CD14-positive monocyte (primary cell): ENCODE measurements around the gene DCN. TPM values are rescaled to one million over a fixed set of nuclear protein-coding genes. Genes with fewer than 3 reads are reported as not detected.

Experiments
- DNase-seq, 3 donors: peaks; one replicate each; pipeline ENCODE4 v3.0.0-alpha.2; 2011 to 2022
- H2AFZ ChIP-seq: 2 replicates; pipeline ENCODE4 v1.6.0; 2012; ENCODE audit warnings: mild to moderate bottlenecking, low read depth, low read length, inconsistent platforms; ENCODE audit not compliant: insufficient read depth, poor library complexity, severe bottlenecking
- H3K27ac ChIP-seq, 2 donors: 1 replicate in 1 of 2; 2 replicates in 1 of 2; pipeline ENCODE4 v1.5.1; 2012 to 2013; ENCODE audit warnings: low read length in 2 of 2, control low read depth in 1 of 2, inconsistent platforms in 1 of 2, low read depth in 1 of 2, mild to moderate bottlenecking in 1 of 2
- H3K27me3 ChIP-seq, 2 donors: one replicate each; pipeline versions ENCODE4 v1.6.0 to v1.6.1; 2011 to 2013; ENCODE audit warnings: low read length in 2 of 2; ENCODE audit not compliant: control insufficient read depth in 2 of 2, insufficient read depth in 2 of 2
- H3K36me3 ChIP-seq, 2 donors: replicated peaks in 1 of 2; 1 replicate in 1 of 2; 2 replicates in 1 of 2; pipeline versions ENCODE4 v1.5.1 to v1.6.1; 2012 to 2013; ENCODE audit warnings: low read length in 2 of 2, control low read depth in 1 of 2, inconsistent platforms in 1 of 2, mild to moderate bottlenecking in 1 of 2; ENCODE audit not compliant: insufficient read depth in 2 of 2, control insufficient read depth in 1 of 2
- H3K4me1 ChIP-seq, 2 donors: 1 replicate in 1 of 2; 2 replicates in 1 of 2; pipeline versions ENCODE4 v1.5.1 to v1.6.1; 2012 to 2013; ENCODE audit warnings: low read length in 2 of 2, control low read depth in 1 of 2, inconsistent platforms in 1 of 2, mild to moderate bottlenecking in 1 of 2, moderate library complexity in 1 of 2; ENCODE audit not compliant: insufficient read depth in 2 of 2, control insufficient read depth in 1 of 2
- H3K4me2 ChIP-seq: replicated peaks from 2 replicates; pipeline ENCODE3; 2012; ENCODE audit warnings: low read length, moderate library complexity, mild to moderate bottlenecking; ENCODE audit not compliant: poor library complexity, severe bottlenecking; ENCODE audit errors: extremely low read depth
- H3K4me3 ChIP-seq, 3 experiments: fragments of 200-600 bp in 1 of 3; sonication (generic) in 1 of 3; replicated peaks in 1 of 3; 1 replicate in 2 of 3; 2 replicates in 1 of 3; pipeline ENCODE4 v1.5.1; 2011 to 2013; ENCODE audit warnings: low read length in 3 of 3, mild to moderate bottlenecking in 3 of 3, control low read depth in 2 of 3, low read depth in 2 of 3, inconsistent platforms in 1 of 3, moderate library complexity in 1 of 3
- H3K79me2 ChIP-seq: 2 replicates; pipeline ENCODE4 v1.6.0; 2012; ENCODE audit warnings: mild to moderate bottlenecking, control low read depth, inconsistent platforms, low read length, moderate library complexity; ENCODE audit not compliant: insufficient read depth
- H3K9ac ChIP-seq: 2 replicates; pipeline ENCODE4 v1.6.0; 2017; ENCODE audit warnings: low read length, mild to moderate bottlenecking; ENCODE audit not compliant: insufficient read depth, poor library complexity, severe bottlenecking
- H3K9me3 ChIP-seq, 2 donors: replicated peaks in 1 of 2; 1 replicate in 1 of 2; 2 replicates in 1 of 2; pipeline versions ENCODE4 v1.5.1 to v1.6.1; 2012 to 2013; ENCODE audit warnings: low read length in 2 of 2, control low read depth in 1 of 2; ENCODE audit not compliant: control insufficient read depth in 1 of 2, insufficient read depth in 1 of 2
- H4K20me1 ChIP-seq: 2 replicates; pipeline ENCODE4 v1.6.0; 2012; ENCODE audit warnings: mild to moderate bottlenecking, low read length, control low read depth, moderate library complexity; ENCODE audit not compliant: insufficient read depth
- H3K27ac Mint-ChIP-seq, 7 donors: one replicate each; pipeline ENCODE4 v1.8.0; 2020; ENCODE audit warnings: mild to moderate bottlenecking in 7 of 7, mixed read lengths in 7 of 7, moderate library complexity in 6 of 7, inconsistent platforms in 2 of 7
- H3K27me3 Mint-ChIP-seq, 3 donors: one replicate each; pipeline ENCODE4 v1.8.0; 2021 to 2022; ENCODE audit warnings: low read depth in 3 of 3, mild to moderate bottlenecking in 3 of 3, mixed read lengths in 3 of 3, moderate library complexity in 3 of 3, inconsistent platforms in 1 of 3
- H3K36me3 Mint-ChIP-seq, 2 donors: one replicate each; pipeline ENCODE4 v1.8.0; 2020; ENCODE audit warnings: mixed read lengths in 2 of 2, inconsistent platforms in 1 of 2, mild to moderate bottlenecking in 1 of 2
- H3K4me1 Mint-ChIP-seq: one replicate; pipeline ENCODE4 v1.8.0; 2020; ENCODE audit warnings: mild to moderate bottlenecking, mixed read lengths
- H3K4me3 Mint-ChIP-seq, 2 donors: one replicate each; pipeline ENCODE4 v1.8.0; 2020; ENCODE audit warnings: mild to moderate bottlenecking in 2 of 2, mixed read lengths in 2 of 2, moderate library complexity in 1 of 2
- H3K9me3 Mint-ChIP-seq, 7 donors: one replicate each; pipeline ENCODE4 v1.8.0; 2020 to 2022; ENCODE audit warnings: mixed read lengths in 7 of 7, mild to moderate bottlenecking in 6 of 7, moderate library complexity in 6 of 7, inconsistent platforms in 2 of 7
- WGBS: methylation state at CpG from one replicate; pipeline ENCODE4 v1.1.5; 2013; ENCODE audit warnings: missing lambda C conversion rate; ENCODE audit not compliant: insufficient coverage; 5-methylcytosine and 5-hydroxymethylcytosine counted together
- intact Hi-C, 2 donors: fragments of 100-400 bp; cut with micrococcal nuclease; formaldehyde crosslinking; loops; one replicate each; pipeline versions ENCODE4 v1.15.0 to v1.15.1; 2023
- polyA plus RNA-seq, 3 donors: library from polyadenylated mRNA; depleted of rRNA in 1 of 3; unstranded in 2 of 3; stranded (reverse) in 1 of 3; fragments of 300-500 nt in 2 of 3; fragments of >200 nt in 1 of 3; fragmentation: Illumina TruSeq in 2 of 3; gene quantifications; 1 replicate in 2 of 3; 2 replicates in 1 of 3; pipeline ENCODE4 v1.2.3, GENCODE V29; 2012 to 2021
- TF ChIP-seq, protein P1 (sequence below): fragments of 200-600 bp; IDR thresholded peaks from one replicate; pipeline ENCODE4 v1.8.0; 2022; ENCODE audit warnings: antibody characterized with exemption, mild to moderate bottlenecking

The DCN gene
- polyA plus RNA-seq, 3 donors, result not detected

DNA sequence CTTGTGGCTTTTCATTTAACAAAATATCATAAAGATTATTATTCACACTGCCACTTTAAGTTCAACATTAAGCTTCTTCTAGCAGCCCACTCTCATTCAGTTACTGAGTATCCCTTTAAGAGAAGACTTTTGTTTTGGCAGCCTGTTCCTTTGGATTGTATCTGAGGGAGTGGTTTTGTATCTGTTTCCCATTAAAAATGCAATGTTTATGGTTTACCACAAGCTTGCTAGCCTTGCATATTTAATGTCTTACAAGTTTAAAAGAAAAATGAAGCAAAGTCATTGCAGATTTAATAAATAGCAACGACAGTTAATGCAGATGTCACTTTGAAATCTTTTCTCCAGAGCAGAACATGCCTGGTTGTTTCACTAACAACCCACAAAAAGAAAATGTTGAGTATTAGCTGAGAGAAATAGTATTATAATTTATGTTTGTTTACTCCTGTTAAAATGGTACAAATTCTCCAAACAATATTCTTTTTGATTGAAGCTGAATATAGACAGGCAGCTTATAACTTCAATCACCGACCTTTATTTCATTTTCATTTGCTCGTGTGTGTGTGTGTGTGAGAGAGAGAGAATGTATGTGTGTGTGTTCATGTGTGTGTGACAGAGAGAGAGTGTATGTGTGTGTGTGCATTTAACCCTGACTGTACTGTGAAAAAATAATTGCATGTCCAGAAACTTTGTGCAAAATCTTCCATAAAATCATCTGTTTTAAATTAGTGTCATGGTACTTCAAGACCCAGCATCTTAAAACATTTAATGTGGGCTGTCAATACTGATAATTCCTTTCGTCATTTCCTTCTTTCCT is 1.8 kb downstream of the DCN start:
- Mint-ChIP-seq H3K9me3 (peaks cover 0 to 2% (median 0%) of the 10 kb centered on the region in 7 donors), H3K27ac (no peak overlapping the region), H3K36me3 (no peaks in the 10 kb centered on the region), H3K27me3 (peaks cover 0 to 2% (median 0%) of the 10 kb centered on the region in 3 donors), H3K4me1 (no peaks in the 10 kb centered on the region), H3K4me3 (no peak overlapping the region)
- WGBS, result no CpG with 5 or more reads among the region's 4 CpGs
- H3K79me2 ChIP-seq, result no peaks in the 10 kb centered on the region
- no peak for DNase-seq
- no peak overlapping the region for H3K27ac ChIP-seq
- TF ChIP-seq, protein P1, sequence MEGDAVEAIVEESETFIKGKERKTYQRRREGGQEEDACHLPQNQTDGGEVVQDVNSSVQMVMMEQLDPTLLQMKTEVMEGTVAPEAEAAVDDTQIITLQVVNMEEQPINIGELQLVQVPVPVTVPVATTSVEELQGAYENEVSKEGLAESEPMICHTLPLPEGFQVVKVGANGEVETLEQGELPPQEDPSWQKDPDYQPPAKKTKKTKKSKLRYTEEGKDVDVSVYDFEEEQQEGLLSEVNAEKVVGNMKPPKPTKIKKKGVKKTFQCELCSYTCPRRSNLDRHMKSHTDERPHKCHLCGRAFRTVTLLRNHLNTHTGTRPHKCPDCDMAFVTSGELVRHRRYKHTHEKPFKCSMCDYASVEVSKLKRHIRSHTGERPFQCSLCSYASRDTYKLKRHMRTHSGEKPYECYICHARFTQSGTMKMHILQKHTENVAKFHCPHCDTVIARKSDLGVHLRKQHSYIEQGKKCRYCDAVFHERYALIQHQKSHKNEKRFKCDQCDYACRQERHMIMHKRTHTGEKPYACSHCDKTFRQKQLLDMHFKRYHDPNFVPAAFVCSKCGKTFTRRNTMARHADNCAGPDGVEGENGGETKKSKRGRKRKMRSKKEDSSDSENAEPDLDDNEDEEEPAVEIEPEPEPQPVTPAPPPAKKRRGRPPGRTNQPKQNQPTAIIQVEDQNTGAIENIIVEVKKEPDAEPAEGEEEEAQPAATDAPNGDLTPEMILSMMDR, result no peak
- H3K36me3 ChIP-seq, result no peaks in the 10 kb centered on the region
- H3K9ac ChIP-seq, result no peak overlapping the region
- H3K27me3 ChIP-seq, result no peaks in the 10 kb centered on the region
- no peak overlapping the region for H3K4me2 ChIP-seq
- H4K20me1 ChIP-seq, result no peaks in the 10 kb centered on the region
- no peak overlapping the region for H2AFZ ChIP-seq
- intact Hi-C loops, result no loop called here
- no peak overlapping the region for H3K4me3 ChIP-seq
- no peaks in the 10 kb centered on the region for H3K4me1 ChIP-seq
- no peaks in the 10 kb centered on the region for H3K9me3 ChIP-seq

DNA sequence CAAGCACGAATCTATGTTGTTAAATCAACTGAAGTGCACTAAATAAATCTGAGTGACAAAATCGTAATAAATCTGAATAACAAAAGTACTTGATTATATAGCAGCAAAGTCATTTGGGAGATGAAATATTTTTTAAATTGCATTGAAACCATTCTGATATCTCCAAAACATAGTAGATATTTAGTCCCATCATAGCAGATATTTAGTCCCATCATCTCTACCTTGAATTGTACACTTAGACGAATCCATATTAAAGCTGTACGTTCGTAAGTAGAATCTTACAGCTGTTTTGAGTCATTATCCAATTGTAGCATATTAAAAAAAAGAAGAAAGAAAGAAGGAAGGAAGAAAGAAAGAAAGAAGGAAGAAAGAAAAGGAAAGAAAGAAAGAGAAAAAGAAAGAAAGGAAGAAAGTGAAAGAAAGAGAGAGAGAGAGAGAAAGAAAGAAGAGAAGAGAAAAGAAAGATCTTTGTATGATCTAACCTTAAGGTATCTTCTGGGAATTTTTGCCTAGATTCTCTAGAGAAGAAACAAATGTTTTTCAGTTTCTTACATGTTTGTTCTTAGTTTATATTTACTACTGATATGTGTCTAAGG is 2.6 kb downstream of the DCN start:
- Histone ChIP-seq H3K79me2 (no peaks in the 10 kb centered on the region), H3K9me3 (no peaks in the 10 kb centered on the region), H2AFZ (no peak overlapping the region), H3K4me3 (no peak overlapping the region), H3K27me3 (no peaks in the 10 kb centered on the region), H3K36me3 (no peaks in the 10 kb centered on the region), H3K27ac (no peak overlapping the region), H4K20me1 (no peaks in the 10 kb centered on the region), H3K4me2 (no peak overlapping the region), H3K4me1 (no peaks in the 10 kb centered on the region), H3K9ac (no peak overlapping the region)
- no peaks in the 10 kb centered on the region for H3K4me1 Mint-ChIP-seq
- H3K27ac Mint-ChIP-seq, result no peak overlapping the region
- DNase-seq, result no peak
- intact Hi-C loops, result no loop called here
- H3K9me3 Mint-ChIP-seq, result peaks cover 0 to 2% (median 0%) of the 10 kb centered on the region in 7 donors
- no peaks in the 10 kb centered on the region for H3K36me3 Mint-ChIP-seq
- peaks cover 0 to 2% (median 0%) of the 10 kb centered on the region in 3 donors for H3K27me3 Mint-ChIP-seq
- TF ChIP-seq, protein P1, result no peak
- no peak overlapping the region for H3K4me3 Mint-ChIP-seq
- WGBS, result no CpG with 5 or more reads among the region's 5 CpGs
